Caco-2 (cell line): ENCODE results near the gene FAM3C. TPM values are rescaled to one million over a fixed set of nuclear protein-coding genes. Genes with fewer than 3 reads are reported as not detected.

Experiments
- BruUV-seq: library from RNA; stranded (reverse); fragments of 400-500 nt; replicated peaks from 2 replicates; lab custom pipeline; 2021; lab: Mats Ljungman, UMichigan
- CTCF ChIA-PET: fragments of 300-600 bp; sonication (Branson Sonifier 250); formaldehyde crosslinking; loops from one replicate; lab custom pipeline; 2022; ENCODE audit warnings: antibody characterized with exemption; lab: Charles Lee
- POLR2A ChIA-PET: fragments of 300-600 bp; sonication (Branson Sonifier 250); formaldehyde crosslinking; loops from one replicate; lab custom pipeline; 2022; ENCODE audit warnings: antibody characterized with exemption; lab: Charles Lee
- DNase-seq, 2 experiments: peaks; one replicate each; pipeline versions ENCODE4 v3.0.0 to v3.0.0-alpha.2; 2020 to 2022
- H3K27me3 ChIP-seq: replicated peaks from 2 replicates; pipeline ENCODE4 v1.6.0; 2011; ENCODE audit warnings: low read length; ENCODE audit not compliant: control insufficient read depth, insufficient read depth
- H3K36me3 ChIP-seq: 2 replicates; pipeline ENCODE4 v1.5.1; 2011; ENCODE audit warnings: low read length; ENCODE audit not compliant: control insufficient read depth, insufficient read depth
- H3K4me1 ChIP-seq: fragments of 250-450 bp; sonication (Bioruptor Pico); 2 replicates; pipeline ENCODE4 v1.5.1; 2020; ENCODE audit warnings: mild to moderate bottlenecking
- H3K4me3 ChIP-seq: 2 replicates; pipeline ENCODE4 v1.5.1; 2011; ENCODE audit warnings: low read depth, mild to moderate bottlenecking, control low read depth, low read length
- H3K9me3 ChIP-seq: fragments of 250-450 bp; sonication (Bioruptor Pico); 2 replicates; pipeline ENCODE4 v1.5.1; 2020; ENCODE audit warnings: mild to moderate bottlenecking, moderate library complexity
- H3K27ac Mint-ChIP-seq: one replicate; pipeline ENCODE4 v1.8.0; 2022; ENCODE audit warnings: mixed read lengths; ENCODE audit not compliant: unreplicated experiment
- H3K27me3 Mint-ChIP-seq: one replicate; pipeline ENCODE4 v1.8.0; 2022; ENCODE audit warnings: mixed read lengths; ENCODE audit not compliant: insufficient read depth, unreplicated experiment
- H3K36me3 Mint-ChIP-seq: one replicate; pipeline ENCODE4 v1.8.0; 2022; ENCODE audit warnings: mild to moderate bottlenecking, mixed read lengths; ENCODE audit not compliant: insufficient read depth, unreplicated experiment
- H3K4me1 Mint-ChIP-seq: one replicate; pipeline ENCODE4 v1.8.0; 2022; ENCODE audit warnings: low read depth, mixed read lengths; ENCODE audit not compliant: unreplicated experiment
- H3K4me3 Mint-ChIP-seq: one replicate; pipeline ENCODE4 v1.8.0; 2022; ENCODE audit warnings: mild to moderate bottlenecking, moderate library complexity, mixed read lengths; ENCODE audit not compliant: unreplicated experiment
- H3K9me3 Mint-ChIP-seq: one replicate; pipeline ENCODE4 v1.8.0; 2022; ENCODE audit warnings: mixed read lengths; ENCODE audit not compliant: unreplicated experiment
- intact Hi-C: fragments of 100-400 bp; cut with micrococcal nuclease; formaldehyde crosslinking; loops from one replicate; pipeline ENCODE4 v1.10.0; 2022; ENCODE audit not compliant: unreplicated experiment
- total RNA-seq: library from RNA; stranded (reverse); gene quantifications from 2 replicates; pipeline ENCODE4 v1.2.3, GENCODE V29; 2022
- TF ChIP-seq, protein P1 (sequence below), 2 experiments: fragments of 200-600 bp in 1 of 2; IDR thresholded peaks; 1 replicate in 1 of 2; 2 replicates in 1 of 2; pipeline versions ENCODE4 v1.5.1 to v1.8.0; 2011 to 2022; ENCODE audit warnings: antibody characterized with exemption in 1 of 2, control low read depth in 1 of 2, inconsistent platforms in 1 of 2, low read depth in 1 of 2, low read length in 1 of 2, mild to moderate bottlenecking in 1 of 2, moderate library complexity in 1 of 2; ENCODE audit not compliant: insufficient read depth in 1 of 2, severe bottlenecking in 1 of 2, unreplicated experiment in 1 of 2

Gene FAM3C
- total RNA-seq, 1 experiment from 2014 or later, result 40.5 TPM

DNA sequence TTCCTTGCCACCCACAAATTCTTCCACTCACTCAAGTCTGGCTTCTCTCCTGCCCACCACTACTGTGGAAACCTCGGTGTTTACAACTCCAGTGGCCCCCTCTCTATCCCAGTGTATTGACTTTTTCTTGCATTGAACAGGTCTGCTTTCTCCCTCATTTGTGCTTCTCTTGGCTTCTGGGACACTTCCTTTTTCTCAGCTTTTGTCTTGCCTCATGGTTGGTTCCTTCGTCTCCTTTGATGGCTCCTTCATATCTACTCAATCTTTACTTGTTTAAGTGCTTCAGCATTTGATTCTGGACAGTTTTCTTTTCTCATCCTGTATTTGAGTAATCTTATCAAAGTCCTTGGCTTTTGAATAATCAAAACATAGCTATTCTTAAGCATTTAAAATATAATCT, 35.9 kb upstream of the FAM3C start:
- H3K27me3 ChIP-seq, result no peaks in the 10 kb centered on the region
- no peak for DNase-seq
- Mint-ChIP-seq H3K4me3 (no peak overlapping the region), H3K27me3 (no peaks in the 10 kb centered on the region), H3K36me3 (no peaks in the 10 kb centered on the region), H3K4me1 (peaks cover 13% of the 10 kb centered on the region), H3K27ac (no peak overlapping the region), H3K9me3 (no peaks in the 10 kb centered on the region)
- intact Hi-C loops, result no loop called here
- peaks cover 34% of the 10 kb centered on the region for H3K4me1 ChIP-seq
- BruUV-seq, result no TSS peak
- CTCF ChIA-PET, result no interaction called here
- H3K36me3 ChIP-seq, result no peaks in the 10 kb centered on the region
- H3K4me3 ChIP-seq, result no peak overlapping the region
- POLR2A ChIA-PET, result interaction anchor here (0.7 kb wide), 1 partner anchor 11 kb away, joined by 9 read pairs; no protein-coding TSS in a partner anchor
- no peaks in the 10 kb centered on the region for H3K9me3 ChIP-seq
- TF ChIP-seq, protein P1, sequence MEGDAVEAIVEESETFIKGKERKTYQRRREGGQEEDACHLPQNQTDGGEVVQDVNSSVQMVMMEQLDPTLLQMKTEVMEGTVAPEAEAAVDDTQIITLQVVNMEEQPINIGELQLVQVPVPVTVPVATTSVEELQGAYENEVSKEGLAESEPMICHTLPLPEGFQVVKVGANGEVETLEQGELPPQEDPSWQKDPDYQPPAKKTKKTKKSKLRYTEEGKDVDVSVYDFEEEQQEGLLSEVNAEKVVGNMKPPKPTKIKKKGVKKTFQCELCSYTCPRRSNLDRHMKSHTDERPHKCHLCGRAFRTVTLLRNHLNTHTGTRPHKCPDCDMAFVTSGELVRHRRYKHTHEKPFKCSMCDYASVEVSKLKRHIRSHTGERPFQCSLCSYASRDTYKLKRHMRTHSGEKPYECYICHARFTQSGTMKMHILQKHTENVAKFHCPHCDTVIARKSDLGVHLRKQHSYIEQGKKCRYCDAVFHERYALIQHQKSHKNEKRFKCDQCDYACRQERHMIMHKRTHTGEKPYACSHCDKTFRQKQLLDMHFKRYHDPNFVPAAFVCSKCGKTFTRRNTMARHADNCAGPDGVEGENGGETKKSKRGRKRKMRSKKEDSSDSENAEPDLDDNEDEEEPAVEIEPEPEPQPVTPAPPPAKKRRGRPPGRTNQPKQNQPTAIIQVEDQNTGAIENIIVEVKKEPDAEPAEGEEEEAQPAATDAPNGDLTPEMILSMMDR (IDR thresholded peaks at IDR 0.05; ENCODE audit: insufficient read depth in 1 of 2, low read depth in 1 of 2, low read length in 1 of 2, severe bottlenecking in 1 of 2, unreplicated experiment in 1 of 2), result no peak

DNA sequence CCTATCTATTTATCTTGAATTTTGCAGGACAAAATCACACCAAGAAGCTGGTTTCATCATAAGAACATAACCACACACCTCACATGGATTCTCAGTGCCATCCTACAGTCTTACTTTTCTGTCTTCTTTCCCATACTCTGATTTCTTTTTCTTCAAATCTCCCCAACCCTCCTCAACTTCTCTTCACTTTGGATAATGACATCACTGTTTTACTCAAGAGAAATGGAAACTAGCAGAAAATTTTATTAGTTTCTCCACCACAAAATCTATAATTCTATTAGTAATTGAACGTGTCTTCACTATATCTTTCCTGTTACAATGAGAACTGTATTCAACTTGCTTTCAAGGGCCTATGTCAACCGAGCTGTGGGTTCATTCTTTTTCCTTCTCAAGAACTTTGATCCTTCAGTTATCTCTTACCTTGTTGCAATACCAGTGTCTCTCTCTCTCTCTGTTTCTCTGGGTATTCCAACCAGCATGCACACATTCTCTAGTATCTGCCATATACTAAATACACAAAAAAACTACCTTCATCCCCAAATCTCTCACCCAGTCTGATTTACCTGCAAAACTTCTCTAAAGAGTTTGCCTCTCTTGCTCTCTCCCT, 35.4 kb upstream of the FAM3C start:
- no peak for DNase-seq
- POLR2A ChIA-PET, result interaction anchor here (0.7 kb wide), 1 partner anchor 10 kb away, joined by 9 read pairs; no protein-coding TSS in a partner anchor
- Mint-ChIP-seq H3K36me3 (no peaks in the 10 kb centered on the region), H3K27me3 (no peaks in the 10 kb centered on the region), H3K4me1 (peaks cover 13% of the 10 kb centered on the region), H3K4me3 (no peak overlapping the region), H3K27ac (no peak overlapping the region), H3K9me3 (no peaks in the 10 kb centered on the region)
- no TSS peak for BruUV-seq
- Histone ChIP-seq H3K36me3 (no peaks in the 10 kb centered on the region), H3K9me3 (no peaks in the 10 kb centered on the region), H3K4me1 (peaks cover 32% of the 10 kb centered on the region), H3K27me3 (no peaks in the 10 kb centered on the region), H3K4me3 (no peak overlapping the region)
- CTCF ChIA-PET, result no interaction called here
- intact Hi-C loops, result no loop called here
- TF ChIP-seq, protein P1 (IDR thresholded peaks at IDR 0.05; ENCODE audit: insufficient read depth in 1 of 2, low read depth in 1 of 2, low read length in 1 of 2, severe bottlenecking in 1 of 2, unreplicated experiment in 1 of 2), result no peak

DNA sequence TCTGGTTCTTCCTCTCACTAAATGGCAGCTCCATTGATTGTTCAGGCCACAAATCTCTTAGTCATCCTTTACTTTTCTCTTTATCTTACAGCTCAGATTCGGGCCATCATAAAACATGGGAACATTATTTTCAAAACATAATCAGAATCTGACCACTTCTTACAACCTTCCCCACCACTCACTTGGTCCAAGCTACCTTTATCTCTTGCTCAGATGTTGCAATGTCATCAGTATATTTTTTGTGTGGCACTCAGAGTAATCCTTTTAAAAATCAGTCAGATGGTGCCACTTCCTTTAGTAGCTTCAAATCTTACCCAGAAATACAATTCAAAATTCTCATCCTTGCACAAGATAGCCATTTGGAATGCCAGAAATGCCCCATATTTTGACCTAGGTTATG, 34.5 kb upstream of the FAM3C start:
- H3K9me3 Mint-ChIP-seq, result no peaks in the 10 kb centered on the region

More for the DNA sequence above, 34.5 kb upstream of the FAM3C start:
- Histone ChIP-seq H3K27me3 (no peaks in the 10 kb centered on the region), H3K9me3 (no peaks in the 10 kb centered on the region), H3K4me1 (peaks cover 24% of the 10 kb centered on the region), H3K36me3 (no peaks in the 10 kb centered on the region), H3K4me3 (no peak overlapping the region)
- Mint-ChIP-seq H3K36me3 (no peaks in the 10 kb centered on the region), H3K4me3 (no peak overlapping the region), H3K4me1 (peaks cover 13% of the 10 kb centered on the region), H3K27ac (no peak overlapping the region), H3K27me3 (no peaks in the 10 kb centered on the region)
- BruUV-seq, result no TSS peak
- ChIA-PET POLR2A (no interaction called here), CTCF (interaction anchor here (1.2 kb wide), 1 partner anchor 34 kb away, joined by 5 read pairs; no protein-coding TSS in a partner anchor)
- TF ChIP-seq, protein P1 (IDR thresholded peaks at IDR 0.05; ENCODE audit: insufficient read depth in 1 of 2, low read depth in 1 of 2, low read length in 1 of 2, severe bottlenecking in 1 of 2, unreplicated experiment in 1 of 2), result no peak
- no peak for DNase-seq
- intact Hi-C loops, result no loop called here
